Non-pigmented ciliary epithelial cell (primary cell): ENCODE measurements around the gene KRT9.
"Not testable (repeated sequence)": the region's sequence is repeated elsewhere in the genome, so short reads cannot be mapped to it uniquely, and the experiment has no call there.

Source experiments
- DNase-seq: peaks from one replicate; pipeline ENCODE4 v3.0.0-alpha.2; 2010; ENCODE audit warnings: low read depth

Gene KRT9

DNA sequence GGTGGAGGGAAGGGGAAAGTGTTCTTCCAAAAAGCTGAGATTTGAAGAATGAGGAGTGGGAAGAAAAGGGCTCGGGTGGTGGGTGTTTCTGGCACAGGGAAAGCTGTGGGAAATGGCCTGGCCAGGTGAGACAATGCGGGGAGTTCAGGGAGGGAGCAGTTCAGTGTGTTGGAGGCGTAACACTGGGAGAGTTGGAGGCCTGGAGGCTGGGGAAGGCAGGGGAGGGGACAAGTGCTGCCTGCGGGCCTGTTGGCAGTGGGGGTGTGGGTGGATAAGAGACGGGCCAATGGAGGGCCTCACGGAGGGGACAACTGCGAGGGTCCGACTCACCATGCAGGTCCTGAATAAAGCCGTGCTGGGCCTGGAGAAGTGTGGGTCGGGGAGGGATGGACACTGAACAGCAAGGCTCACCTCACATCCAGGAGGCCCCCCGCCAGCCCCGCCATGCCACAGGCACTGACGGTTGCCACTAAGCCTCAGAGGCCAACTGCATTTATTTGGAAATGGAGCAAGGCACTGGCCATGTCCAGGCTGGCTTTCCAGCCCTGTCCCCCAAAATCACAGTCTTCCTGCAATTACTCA, 25.9 kb downstream of the KRT9 start:
- no peak for DNase-seq

DNA sequence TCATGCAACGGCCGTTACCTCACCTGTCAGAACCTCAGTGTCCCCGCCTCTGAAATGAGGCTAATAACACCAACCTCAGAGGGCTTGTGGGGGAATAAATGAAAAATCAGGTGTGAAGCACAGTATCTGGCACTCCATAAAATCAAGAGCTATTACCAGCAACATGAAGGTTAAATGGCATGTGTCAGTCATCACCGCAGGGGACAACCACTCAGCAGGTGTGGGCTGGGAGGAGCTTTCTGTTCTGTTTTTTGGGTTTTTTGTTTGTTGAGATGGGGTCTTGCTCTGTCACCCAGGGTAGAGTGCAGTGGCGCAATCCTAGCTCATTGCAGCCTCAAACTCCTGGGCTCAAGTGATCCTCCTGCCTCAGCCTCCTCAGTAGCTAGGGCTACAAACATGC, 26.9 kb downstream of the KRT9 start:
- DNase-seq, result no peak

DNA sequence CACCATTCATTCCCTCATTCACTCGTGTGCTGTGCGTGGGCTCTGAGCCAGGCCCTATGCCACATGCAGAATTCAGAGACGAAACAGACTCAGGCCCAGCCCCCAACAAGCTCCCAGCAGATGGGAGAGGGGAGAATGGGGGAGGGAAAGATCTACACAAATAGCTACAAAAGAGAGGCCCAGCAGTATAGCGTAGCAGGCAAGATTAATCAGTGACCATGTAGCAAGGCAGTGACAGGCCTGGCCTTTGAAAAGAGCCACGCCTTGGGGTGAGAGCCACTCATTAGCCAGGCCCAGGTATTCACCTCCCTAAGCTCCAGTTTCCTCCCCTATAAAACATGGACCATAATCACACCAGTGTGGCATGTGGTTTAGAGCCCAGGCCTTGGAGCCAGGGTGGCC, 27.4 kb downstream of the KRT9 start:
- DNase-seq, result no peak

DNA sequence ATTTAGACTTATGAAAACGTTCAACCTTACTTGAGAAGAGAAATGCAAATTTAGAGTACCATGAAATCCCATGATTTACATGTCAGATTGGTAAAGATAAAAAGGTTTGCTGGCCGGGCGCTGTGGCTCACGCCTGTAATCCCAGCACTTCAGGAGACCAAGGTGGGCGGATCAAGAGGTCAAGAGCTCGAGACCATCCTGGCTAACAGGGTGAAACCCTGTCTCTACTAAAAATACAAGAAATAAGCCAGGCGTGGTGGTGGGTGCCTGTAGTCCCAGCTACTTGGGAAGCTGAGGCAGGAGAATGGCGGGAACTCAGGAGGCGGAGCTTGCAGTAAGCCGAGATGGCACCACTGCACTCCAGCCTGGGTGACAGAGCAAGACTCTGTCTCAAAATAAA, 29.1 kb downstream of the KRT9 start:
- not testable (repeated sequence) for DNase-seq

DNA sequence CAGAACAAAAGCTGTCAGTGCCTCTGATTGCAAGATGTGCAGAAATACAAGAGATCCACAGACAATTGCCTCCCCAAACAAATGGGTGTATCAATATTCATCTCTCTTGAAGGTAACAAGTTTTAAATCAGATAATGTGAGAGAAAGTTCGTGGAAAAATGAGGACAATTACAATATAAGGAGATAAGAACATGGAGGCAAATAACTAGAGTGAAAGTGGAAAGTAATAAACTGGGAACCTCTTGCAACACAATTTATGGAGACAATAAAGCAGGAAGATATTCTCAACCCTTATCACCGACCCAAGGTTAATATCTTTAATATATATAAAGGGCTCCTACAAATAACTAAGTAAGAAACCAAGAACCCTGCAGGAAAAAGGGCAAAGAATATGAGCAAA, 29.5 kb downstream of the KRT9 start:
- DNase-seq, result no peak

DNA sequence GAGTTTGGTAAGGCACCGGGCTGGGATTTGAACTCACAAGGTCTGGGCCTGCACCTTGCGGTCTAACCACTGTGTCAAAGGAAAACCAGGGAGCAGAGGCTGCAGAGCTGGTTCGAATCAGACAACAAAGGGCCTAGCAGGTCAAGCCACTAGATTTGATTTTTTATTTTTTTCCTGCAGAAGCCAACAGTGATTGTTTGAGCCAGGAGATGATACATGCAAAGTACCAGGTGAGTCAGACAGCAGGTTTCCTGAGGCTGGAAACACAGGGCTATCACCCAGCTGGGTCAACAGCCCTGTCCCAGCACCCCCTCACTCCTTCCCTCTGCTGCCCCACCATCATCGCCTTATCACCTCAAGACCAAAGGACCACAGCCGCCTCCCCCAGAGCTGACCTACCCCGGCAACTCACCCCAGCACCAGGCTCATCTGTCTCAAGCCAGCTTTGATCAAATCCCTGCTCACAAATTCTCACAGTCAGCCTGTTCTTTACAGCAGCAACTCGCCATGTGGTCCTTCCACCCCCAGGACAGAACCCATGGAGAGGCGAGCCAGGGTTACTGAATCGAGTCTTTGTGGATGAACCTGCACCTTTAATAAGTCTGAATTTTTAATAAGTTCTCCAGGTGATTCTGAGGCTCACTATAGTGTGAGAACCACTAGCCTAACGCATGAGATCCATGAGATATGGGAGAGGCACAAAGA, 30.8 kb downstream of the KRT9 start:
- no peak for DNase-seq

DNA sequence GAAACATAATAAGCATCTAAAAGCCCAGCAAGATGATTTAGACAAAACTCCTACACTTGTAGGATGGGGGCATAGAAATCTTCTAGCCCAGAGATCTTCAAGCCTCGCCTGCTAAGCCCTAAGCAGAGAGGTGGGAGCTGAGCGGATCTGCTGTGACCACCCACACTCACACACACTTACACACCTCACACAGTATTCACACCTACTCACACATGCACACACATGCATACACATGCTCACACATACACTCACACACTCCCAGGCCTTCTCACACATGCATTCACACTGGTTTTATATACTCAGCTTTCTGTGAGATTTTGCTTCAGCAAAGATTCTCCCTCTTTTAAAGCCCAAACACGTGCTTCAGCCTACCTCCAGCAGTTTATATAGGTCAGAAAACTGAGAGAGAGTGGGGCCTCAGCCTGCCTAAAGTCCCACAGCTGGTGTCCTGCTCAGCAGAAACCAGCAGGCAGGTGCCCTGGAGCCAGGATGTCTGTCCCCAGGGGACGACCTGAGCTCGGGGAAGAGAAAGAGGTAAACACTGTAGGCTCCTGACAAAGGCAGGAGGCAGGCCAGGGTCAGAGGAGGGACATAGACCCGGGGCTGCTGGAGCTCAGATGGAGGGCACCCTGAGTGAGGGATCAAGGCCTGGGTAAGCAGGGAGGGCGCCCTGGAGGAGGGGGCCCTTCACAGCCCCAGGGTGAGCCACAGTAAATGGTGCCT, 31.7 kb downstream of the KRT9 start:
- DNase-seq, result no peak

DNA sequence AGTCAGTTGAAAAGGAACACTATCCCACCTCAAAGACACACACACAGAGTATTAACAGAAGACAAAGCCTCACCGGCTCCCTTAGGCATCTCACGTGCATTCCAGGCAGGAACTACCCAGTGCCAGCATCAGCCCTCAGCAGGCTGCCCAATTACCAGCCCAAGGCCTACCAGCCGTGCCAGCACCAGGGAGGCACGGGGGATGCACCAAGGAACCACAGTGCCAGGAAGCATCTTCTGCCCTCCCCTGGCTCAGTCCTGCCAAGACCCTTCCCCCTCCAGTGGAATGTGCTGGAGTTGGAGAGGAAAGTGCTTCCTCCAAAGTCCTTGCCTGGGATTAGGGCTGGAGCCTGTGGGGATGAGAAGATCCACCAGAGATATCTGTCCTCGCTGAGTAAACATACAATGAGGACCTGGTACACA, 32.8 kb downstream of the KRT9 start:
- no peak for DNase-seq

DNA sequence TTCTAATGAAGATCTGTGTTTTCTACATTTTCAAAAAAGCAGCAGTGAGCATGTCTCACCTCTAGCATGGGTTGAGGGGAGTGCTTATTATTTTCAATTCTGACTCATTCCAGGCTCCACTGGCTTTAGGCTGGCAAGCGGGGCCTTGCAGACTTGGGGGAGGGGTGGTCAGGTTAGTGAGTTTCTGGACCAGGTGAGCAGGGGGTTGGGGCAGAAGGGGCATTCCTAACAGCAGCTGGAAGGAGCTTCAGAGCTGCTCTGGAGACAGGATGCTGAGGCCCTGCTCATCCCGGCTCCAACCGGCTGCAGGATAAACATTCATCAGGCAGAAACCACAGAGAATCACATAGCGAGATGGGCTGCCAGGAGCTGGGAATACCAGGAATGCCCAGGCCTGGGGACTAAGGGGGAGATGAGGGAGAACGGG, 33.3 kb downstream of the KRT9 start:
- DNase-seq, result no peak

DNA sequence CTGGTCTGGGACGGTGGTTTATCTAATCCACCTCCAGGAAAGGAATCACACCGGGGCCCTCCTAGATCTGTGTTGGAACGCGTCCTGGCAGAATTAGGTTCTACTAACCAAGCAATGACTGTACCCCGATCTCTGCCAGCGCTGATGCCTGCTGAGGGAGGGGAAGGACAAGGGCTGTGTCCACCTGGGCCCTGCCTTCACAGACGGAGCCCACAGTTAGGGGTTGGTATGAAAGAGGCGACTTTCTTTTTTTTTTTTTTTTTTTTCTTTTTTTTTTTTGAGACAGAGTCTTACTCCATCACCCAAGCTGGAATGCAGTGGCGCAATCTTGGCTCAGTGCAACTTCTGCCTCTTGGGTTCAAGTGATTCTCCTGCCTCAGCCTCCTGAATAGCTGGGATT, 33.9 kb downstream of the KRT9 start:
- no peak for DNase-seq

DNA sequence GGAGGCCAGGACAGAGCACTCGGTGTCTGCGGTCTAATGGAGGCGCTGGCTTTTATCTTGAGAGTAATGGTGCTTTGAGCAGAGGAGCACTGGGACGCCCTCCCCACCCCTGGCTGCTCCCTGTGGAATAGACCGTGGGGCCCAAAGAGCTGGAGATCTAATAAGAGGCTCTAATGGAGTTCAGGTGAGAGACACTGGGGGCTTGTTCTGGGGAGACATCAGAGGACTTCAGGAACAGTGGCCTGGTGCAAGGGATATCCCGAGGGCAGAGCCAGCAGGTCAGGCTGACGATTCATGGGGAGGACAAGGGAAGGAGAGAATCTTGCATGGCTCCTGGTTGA, 34.3 kb downstream of the KRT9 start:
- DNase-seq, result no peak

DNA sequence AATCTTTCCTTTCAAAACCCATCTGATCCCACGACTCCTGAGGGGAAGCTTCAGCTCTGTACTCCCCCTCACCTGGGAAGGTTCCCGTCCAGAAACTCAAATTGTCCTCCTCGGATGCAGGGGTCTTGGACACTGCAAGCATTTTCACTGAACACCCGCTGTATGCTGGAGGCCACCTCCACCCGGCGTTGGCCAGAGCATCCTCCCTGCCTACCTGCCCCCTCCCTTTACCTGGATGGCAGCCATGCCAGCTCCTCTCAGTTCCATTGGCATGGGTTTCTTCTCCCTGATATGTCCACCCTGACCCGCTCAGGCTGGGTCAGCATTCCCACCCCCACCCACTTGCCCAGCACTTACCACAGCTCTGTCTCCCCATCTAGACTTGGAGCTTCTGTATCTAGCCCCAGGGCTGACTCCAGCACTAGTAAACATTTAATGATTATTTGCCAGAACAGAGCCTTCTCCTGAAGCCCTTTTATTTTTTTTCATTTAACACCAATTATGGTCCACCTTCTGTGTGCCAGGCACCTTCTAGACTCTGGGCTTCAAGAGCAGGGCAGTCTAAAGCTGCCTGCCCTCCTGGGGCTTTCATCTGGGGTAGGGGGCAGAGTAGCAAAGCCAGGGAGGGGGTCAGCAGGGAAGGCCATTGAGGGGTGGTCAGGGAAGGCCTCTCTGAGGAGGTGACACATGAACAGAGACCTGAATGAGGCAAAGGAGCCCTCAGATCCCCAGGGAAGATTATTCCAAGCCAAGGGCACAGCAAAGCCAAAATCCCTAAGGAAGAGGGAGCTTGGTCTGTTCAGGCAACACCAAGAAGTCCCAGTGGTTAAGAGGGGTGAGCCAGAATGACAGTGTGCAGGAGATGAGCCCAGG, 34.9 kb downstream of the KRT9 start:
- DNase-seq, result no peak

DNA sequence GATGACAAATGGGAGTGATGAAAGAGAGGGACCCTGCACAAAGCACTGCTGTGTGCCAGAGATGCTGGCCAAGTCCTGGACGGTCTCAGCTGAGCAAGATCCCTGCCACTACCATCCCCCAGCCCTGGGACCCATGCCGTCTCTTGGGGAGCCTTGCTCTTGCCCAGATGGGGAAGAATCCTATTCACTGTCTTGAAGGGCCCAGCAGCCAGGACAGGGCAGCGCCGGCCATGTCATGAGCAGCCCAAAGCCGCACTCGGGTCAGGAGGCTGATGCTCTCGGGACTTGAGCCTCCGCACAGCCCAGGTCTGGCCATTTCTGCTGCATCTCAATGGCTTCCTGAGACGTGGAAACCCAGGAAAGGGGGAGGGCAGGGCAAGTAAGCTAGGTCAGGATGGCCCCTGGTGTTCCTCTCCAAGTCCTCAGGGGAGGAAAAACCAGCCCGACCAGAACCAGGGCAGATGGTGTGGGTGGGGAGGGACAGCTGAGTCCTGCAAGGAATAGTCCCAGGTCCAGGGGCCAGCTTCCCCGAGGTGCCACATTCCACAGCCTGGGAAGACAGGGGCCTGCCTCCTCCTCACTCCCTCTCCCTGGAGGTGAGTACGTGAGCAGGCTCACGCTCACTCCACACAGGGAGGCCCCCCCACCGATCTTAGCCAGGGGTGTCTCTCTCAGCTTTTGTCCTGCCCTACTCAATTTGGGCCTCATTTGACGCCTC, 35.9 kb downstream of the KRT9 start:
- DNase-seq, result no peak

DNA sequence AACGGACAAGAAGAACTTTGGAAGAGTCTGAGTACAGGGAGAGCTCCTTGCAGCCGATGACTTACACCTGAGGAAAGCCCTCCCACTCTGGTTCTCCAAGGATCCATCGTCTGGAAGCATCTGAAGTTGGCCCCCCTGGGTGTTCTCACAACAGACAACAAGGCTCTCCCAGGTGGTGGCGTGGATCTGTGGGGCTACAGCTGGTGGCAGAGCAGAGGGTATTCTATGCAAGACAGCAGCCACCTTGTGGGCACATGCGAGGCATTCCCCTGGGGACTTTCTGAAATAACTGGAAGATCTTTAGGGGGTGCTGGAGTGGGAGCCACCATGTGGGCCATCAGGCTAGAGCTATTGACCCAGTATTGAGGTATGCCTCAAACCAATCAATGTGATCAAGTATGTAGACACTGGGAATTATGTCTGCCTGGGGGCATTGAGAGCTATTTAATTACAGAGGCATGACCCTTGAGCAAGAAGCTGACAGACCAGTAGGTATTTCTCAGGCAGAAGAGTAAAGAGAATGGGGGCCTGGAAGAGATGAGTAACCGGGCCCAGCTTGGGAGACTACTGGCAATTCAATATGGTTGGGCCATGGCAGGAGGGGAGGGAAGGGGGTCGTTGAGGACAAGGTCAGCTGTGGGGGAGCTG, 36.8 kb downstream of the KRT9 start:
- no peak for DNase-seq

DNA sequence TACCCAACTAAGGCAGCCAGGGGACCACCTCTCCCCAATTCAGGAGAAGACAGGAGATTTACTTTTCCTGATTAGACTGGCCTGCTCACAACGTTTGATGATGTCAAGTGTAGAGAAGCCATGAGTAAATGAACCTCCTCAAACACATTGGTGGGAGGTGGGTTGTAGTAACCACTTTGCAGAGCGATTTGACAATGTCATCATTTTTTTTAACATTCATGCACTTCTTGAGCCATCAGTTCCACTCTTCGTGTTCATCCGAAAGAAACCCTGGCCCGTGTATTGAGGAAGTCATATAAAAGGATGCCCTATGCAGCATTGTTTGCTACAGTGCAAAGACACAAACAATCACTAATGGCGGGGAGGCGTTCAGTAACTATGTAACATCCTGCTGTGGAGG, 38.2 kb downstream of the KRT9 start:
- DNase-seq, result no peak

DNA sequence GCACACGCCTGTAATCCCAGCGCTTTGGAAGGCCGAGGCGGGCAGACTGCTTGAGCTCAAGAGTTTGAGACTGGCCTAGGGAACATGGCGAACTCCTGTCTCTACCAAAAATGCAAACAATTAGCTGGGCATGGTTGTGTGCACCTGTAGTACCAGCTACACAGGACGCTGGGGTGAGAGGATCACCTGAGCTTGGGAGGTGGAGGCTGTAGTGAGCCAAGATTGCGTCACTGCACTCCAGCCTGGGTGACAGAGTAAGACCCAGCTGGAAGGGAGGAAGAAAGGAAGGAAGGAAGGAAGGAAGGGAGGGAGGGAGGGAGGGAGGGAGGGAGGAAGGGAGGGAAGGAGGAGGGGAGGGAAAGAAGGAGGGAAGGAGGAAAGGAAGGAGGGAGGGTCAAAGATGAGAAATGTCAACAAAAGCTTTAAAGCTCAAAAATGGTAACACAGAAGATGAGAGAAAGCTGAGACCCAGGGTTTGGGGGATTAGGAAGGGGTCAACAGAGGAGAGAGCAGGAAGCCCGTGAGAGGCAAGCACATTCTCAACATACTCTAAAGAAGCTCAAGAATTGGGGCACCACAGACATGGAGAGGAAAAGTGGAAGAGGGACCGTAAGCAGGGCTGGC, 38.8 kb downstream of the KRT9 start:
- no peak for DNase-seq

DNA sequence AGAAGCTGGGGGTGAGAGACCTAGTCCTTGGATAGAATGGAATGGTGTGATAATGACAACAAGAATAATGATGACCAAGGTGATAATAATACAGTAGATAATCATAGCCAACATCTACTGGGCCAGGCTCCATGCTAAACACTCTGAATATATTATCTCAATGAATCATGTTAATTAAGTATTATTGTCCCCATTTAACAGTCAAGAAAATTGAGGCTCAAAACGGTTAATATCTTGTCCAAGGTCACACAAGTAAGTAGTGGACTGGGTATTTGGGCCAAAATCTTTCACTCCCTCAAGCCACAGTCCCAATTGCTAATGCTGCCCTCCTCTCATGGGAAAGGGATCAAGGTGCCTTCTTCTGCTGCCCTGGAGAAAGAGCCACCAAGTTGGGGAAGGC, 39.9 kb downstream of the KRT9 start:
- DNase-seq, result no peak

DNA sequence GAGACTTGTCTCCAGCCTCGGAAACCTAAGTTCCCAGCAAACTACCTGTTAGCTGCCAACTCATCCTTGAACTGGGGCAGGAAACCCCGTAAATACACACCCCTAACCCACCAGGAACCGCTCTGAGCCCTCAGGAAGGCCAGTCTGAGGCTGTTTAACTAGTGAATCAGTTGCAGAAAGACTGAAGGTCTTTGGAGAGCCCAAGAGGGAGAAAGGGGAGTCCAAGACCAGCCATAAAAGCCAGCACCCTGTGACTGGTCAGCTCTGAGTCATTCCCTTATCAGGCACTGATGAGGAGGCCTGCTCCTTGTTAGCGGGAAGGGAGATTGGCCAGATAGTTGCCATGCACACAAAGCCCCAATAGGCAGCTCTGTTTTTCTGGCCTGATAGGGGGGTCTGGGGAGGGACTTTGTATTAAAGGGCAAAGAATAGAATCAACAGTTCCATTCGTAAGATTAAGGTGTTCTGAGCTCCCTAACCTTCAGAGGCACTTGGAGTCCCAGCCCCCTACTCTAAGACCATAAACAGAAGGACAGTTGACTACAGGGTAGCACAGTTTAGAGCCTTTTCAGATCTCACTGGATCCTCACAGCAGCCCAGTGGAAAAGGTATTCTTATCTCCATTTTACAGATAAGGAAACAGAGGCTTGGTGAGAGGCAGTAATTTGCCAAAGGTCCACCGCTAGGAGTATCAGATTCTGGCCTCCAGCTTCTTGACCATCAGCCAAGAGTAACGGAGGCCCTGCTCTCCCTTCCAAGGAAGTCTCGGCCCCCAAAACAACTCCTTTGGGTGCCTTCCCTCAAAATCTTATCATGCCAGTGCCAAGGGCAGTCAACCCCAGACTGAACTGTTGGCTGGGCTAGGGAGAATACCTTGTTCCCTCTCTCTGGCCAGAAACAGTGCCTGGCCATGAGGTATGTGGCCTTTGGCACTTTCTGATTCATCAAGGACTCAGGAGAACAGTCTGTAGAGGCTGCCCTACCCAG, 41.5 kb downstream of the KRT9 start:
- DNase-seq, result peak; percentile 83

DNA sequence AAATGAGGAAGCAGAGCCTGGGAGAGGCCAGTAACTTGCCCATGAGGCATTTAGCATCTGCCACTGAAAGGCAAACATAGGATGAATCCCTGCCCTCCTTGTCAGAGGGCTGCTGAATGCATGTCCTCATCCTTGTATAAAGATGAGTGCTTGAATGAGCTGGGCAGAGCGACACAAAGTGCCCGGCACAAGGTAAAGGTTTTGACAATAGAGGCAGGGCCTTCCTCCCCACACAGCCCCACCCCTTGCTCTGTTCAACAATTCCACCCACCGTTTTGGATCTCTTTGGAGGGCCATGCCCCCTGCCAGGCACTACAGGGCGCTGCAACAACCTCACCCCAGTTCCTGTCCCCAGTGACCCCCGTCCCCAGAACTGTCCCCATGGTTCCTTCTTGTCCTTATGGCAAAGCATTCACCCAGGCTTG, 42.4 kb downstream of the KRT9 start:
- no peak for DNase-seq

DNA sequence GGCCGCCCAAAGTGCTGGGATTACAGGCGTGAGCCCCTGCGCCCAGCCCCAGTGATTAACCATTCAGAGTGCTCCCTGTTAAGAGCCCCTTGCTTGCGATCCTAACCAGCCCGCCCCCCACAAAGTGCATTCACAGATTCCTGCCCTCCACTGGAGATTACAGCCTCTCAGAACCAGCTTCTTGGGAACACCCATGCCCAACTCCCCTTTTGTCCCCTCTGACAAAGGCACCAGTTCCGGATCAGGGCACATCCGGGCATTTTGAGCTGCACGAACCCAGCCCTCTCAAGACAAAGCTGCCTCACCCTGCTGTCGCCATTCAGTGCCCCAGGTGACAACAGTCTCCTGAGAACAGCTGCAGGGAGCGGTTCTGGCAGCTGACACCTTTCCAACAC, 42.9 kb downstream of the KRT9 start:
- no peak for DNase-seq
